Kidney tubule cell (primary cell): ENCODE measurements around the gene NYNRIN.
"Not testable (repeated sequence)": the region's sequence is repeated elsewhere in the genome, so short reads cannot be mapped to it uniquely, and the experiment has no call there.

Experiments
- DNase-seq: peaks from one replicate; pipeline ENCODE4 v3.0.0-alpha.2; 2018; ENCODE audit warnings: low spot score

NYNRIN gene

GRCh38 chr14:24431569-24432258, 32.9 kb downstream of the NYNRIN start:
- peak; percentile 94 for DNase-seq

GRCh38 chr14:24432259-24433131, 33.7 kb downstream of the NYNRIN start:
- DNase-seq: peak; percentile 48

GRCh38 chr14:24434036-24434435, 35.2 kb downstream of the NYNRIN start:
- DNase-seq: no peak

- DNase-seq: no peak
Observed at GRCh38 chr14:24434676-24435075, 35.9 kb downstream of the NYNRIN start.

- DNase-seq: no peak
Observed at GRCh38 chr14:24435192-24435810, 36.5 kb downstream of the NYNRIN start.

- DNase-seq: no peak
Observed at GRCh38 chr14:24435998-24436354, 37.2 kb downstream of the NYNRIN start.

GRCh38 chr14:24436355-24437019, 37.7 kb downstream of the NYNRIN start:
- peak; percentile 79 for DNase-seq

GRCh38 chr14:24437020-24437735, 38.4 kb downstream of the NYNRIN start:
- no peak for DNase-seq

GRCh38 chr14:24437736-24438067, 38.9 kb downstream of the NYNRIN start:
- DNase-seq: no peak

GRCh38 chr14:24438223-24439097, 39.7 kb downstream of the NYNRIN start:
- DNase-seq: no peak

- no peak for DNase-seq
Observed at GRCh38 chr14:24439257-24439656, 40.5 kb downstream of the NYNRIN start.

GRCh38 chr14:24439830-24440605, 41.2 kb downstream of the NYNRIN start:
- no peak for DNase-seq

- no peak for DNase-seq
Observed at GRCh38 chr14:24440606-24441399, 42.0 kb downstream of the NYNRIN start.

- DNase-seq: no peak
Observed at GRCh38 chr14:24441485-24441884, 42.7 kb downstream of the NYNRIN start.

GRCh38 chr14:24441904-24442239, 43.1 kb downstream of the NYNRIN start:
- no peak for DNase-seq

- DNase-seq: peak; percentile 99
Observed at GRCh38 chr14:24442240-24443052, 43.6 kb downstream of the NYNRIN start, which contains the start of gene SDR39U1. SDR39U1 (minus strand) TSS chr14:24442776; CDS start chr14:24442769, 7 bp downstream.

GRCh38 chr14:24443053-24443665, 44.4 kb downstream of the NYNRIN start:
- no peak for DNase-seq

GRCh38 chr14:24450828-24451227, 52.0 kb downstream of the NYNRIN start:
- DNase-seq: not testable (repeated sequence)
